PC-3 (cell line): ENCODE results near the gene RBM7. TPM values are rescaled to one million over a fixed set of nuclear protein-coding genes. Genes with fewer than 3 reads are reported as not detected.

Source experiments
- ATAC-seq: fragments of 200-7000 bp; cut with Tn5 transposase; 2 replicates; pipeline ENCODE4 v1.9.1; 2020; ENCODE audit warnings: mild to moderate bottlenecking, moderate library complexity
- BruUV-seq: library from RNA; stranded (reverse); fragments of 400-500 nt; replicated peaks from 2 replicates; lab custom pipeline; 2021; lab: Mats Ljungman, UMichigan
- CTCF ChIA-PET: fragments of 300-600 bp; sonication (Branson Sonifier 250); formaldehyde crosslinking; loops from one replicate; lab custom pipeline; 2022; ENCODE audit warnings: antibody characterized with exemption; lab: Charles Lee
- POLR2A ChIA-PET: fragments of 300-600 bp; sonication (Branson Sonifier 250); formaldehyde crosslinking; loops from one replicate; lab custom pipeline; 2022; ENCODE audit warnings: antibody characterized with exemption; ENCODE audit not compliant: unreplicated experiment; lab: Charles Lee
- DNase-seq: peaks from one replicate; pipeline ENCODE4 v3.0.0-alpha.2; 2015
- H2AFZ ChIP-seq: fragments of 300-600 bp; sonication (generic); 2 replicates; pipeline ENCODE4 v1.6.0; 2016; ENCODE audit warnings: antibody characterized with exemption, low read length
- H3F3A ChIP-seq: fragments of 300-600 bp; sonication (generic); one replicate; pipeline ENCODE4 v1.6.0; 2017; ENCODE audit warnings: antibody characterized with exemption, low read length, control low read depth, mild to moderate bottlenecking; ENCODE audit not compliant: unreplicated experiment
- H3K27ac ChIP-seq: fragments of 300-600 bp; sonication (generic); 2 replicates; pipeline ENCODE4 v1.5.1; 2016; ENCODE audit warnings: mild to moderate bottlenecking, low read length
- H3K27me3 ChIP-seq: fragments of 300-600 bp; sonication (generic); 2 replicates; pipeline ENCODE4 v1.6.1; 2016; ENCODE audit warnings: low read length, mixed read lengths
- H3K36me3 ChIP-seq: fragments of 300-600 bp; sonication (generic); 2 replicates; pipeline ENCODE4 v1.6.1; 2016; ENCODE audit warnings: low read depth, mixed run types, low read length, mixed read lengths
- H3K4me1 ChIP-seq: fragments of 300-600 bp; sonication (generic); 2 replicates; pipeline ENCODE4 v1.5.1; 2016; ENCODE audit warnings: low read length; ENCODE audit not compliant: insufficient read depth
- H3K4me2 ChIP-seq: fragments of 300-600 bp; sonication (generic); 2 replicates; pipeline ENCODE4 v1.6.0; 2016; ENCODE audit warnings: low read length
- H3K4me3 ChIP-seq: fragments of 300-600 bp; sonication (generic); 2 replicates; pipeline ENCODE4 v1.5.1; 2016; ENCODE audit warnings: mild to moderate bottlenecking, low read length, mixed read lengths
- H3K79me2 ChIP-seq: fragments of 300-600 bp; sonication (generic); 2 replicates; pipeline ENCODE4 v1.6.1; 2017; ENCODE audit warnings: low read length, mixed read lengths
- H3K9ac ChIP-seq: fragments of 300-600 bp; sonication (generic); 2 replicates; pipeline ENCODE4 v1.6.0; 2016; ENCODE audit warnings: mild to moderate bottlenecking, low read length
- H3K9me2 ChIP-seq: fragments of 300-600 bp; sonication (generic); replicated peaks from 2 replicates; pipeline ENCODE4 v1.6.1; 2016; ENCODE audit warnings: mixed run types, low read length, mixed read lengths
- H3K9me3 ChIP-seq: fragments of 300-600 bp; sonication (generic); 2 replicates; pipeline ENCODE4 v1.6.1; 2016; ENCODE audit warnings: low read length, mixed read lengths
- H4K20me1 ChIP-seq: fragments of 300-600 bp; sonication (generic); 2 replicates; pipeline ENCODE4 v1.6.1; 2016; ENCODE audit warnings: low read length, mixed read lengths
- CTCF ChIP-seq: fragments of 300-600 bp; sonication (generic); conservative IDR thresholded peaks from 2 replicates; pipeline ENCODE4 v1.5.1; 2017; ENCODE audit warnings: antibody characterized with exemption, low read depth, mild to moderate bottlenecking, low read length
- EZH2 ChIP-seq: fragments of 300-600 bp; sonication (generic); IDR thresholded peaks from one replicate; pipeline ENCODE4 v1.6.1; 2017; ENCODE audit warnings: antibody characterized with exemption, mild to moderate bottlenecking, low read length; ENCODE audit not compliant: unreplicated experiment
- EZH2phosphoT487 ChIP-seq: fragments of 300-600 bp; sonication (generic); IDR thresholded peaks from 2 replicates; pipeline ENCODE4 v1.6.1; 2018; ENCODE audit warnings: mild to moderate bottlenecking, antibody characterized with exemption, low read length, borderline replicate concordance
- intact Hi-C: fragments of 100-400 bp; cut with micrococcal nuclease; formaldehyde crosslinking; loops from 2 replicates; pipeline ENCODE4 v1.9.0; 2023
- total RNA-seq: library from RNA; depleted of rRNA; stranded (reverse); fragments of >200 nt; gene quantifications from 2 replicates; pipeline ENCODE4 v1.2.3, GENCODE V29; 2014

Gene RBM7
- total RNA-seq, 1 experiment from 2014 or later: 30.1 TPM

GRCh38 chr11:114396916-114397315 lies 3.5 kb upstream of the RBM7 start:
- CTCF ChIA-PET: no interaction called here
- no TSS peak for BruUV-seq
- Histone ChIP-seq H2AFZ (no peak overlapping the region), H3K27ac (no peak overlapping the region), H3K9me2 (no peaks in the 10 kb centered on the region), H3K9ac (no peak overlapping the region), H3K4me1 (peaks cover 38% of the 10 kb centered on the region), H3K36me3 (no peaks in the 10 kb centered on the region), H3K27me3 (no peaks in the 10 kb centered on the region), H3K4me2 (no peak overlapping the region), H4K20me1 (no peaks in the 10 kb centered on the region), H3K4me3 (no peak overlapping the region), H3K79me2 (peaks cover 35% of the 10 kb centered on the region), H3F3A (no peaks in the 10 kb centered on the region), H3K9me3 (no peaks in the 10 kb centered on the region)
- no peak for TF ChIP-seq EZH2phosphoT487
- TF ChIP-seq EZH2: no peak
- no peak for TF ChIP-seq CTCF
- POLR2A ChIA-PET: no interaction called here
- intact Hi-C loops: no loop called here
- ATAC-seq (no peak), DNase-seq (no peak)

- H3K9ac ChIP-seq: no peak overlapping the region
- intact Hi-C loops: no loop called here
- peak overlapping the region; percentile 92 for H3K27ac ChIP-seq
- ATAC-seq: no peak; the same call in 1 of the 2 replicates
- CTCF ChIA-PET: no interaction called here
- POLR2A ChIA-PET: no interaction called here
- H3K4me2 ChIP-seq: peak overlapping the region; percentile 80
- H3F3A ChIP-seq: no peaks in the 10 kb centered on the region
- no peaks in the 10 kb centered on the region for H3K36me3 ChIP-seq
- peaks cover 40% of the 10 kb centered on the region for H3K4me1 ChIP-seq
- peak; percentile 63 for DNase-seq
- H3K9me3 ChIP-seq: no peaks in the 10 kb centered on the region
- H4K20me1 ChIP-seq: no peaks in the 10 kb centered on the region
- no peak for TF ChIP-seq CTCF
- no peak for TF ChIP-seq EZH2phosphoT487
- TF ChIP-seq EZH2: no peak
- peaks cover 40% of the 10 kb centered on the region for H3K79me2 ChIP-seq
- H3K9me2 ChIP-seq: no peaks in the 10 kb centered on the region
- H2AFZ ChIP-seq: no peak overlapping the region
- peak overlapping the region; percentile 94; the same call in 1 of the 2 replicates for H3K4me3 ChIP-seq
- BruUV-seq: no TSS peak
- no peaks in the 10 kb centered on the region for H3K27me3 ChIP-seq
Observed at GRCh38 chr11:114397349-114397982, 3.0 kb upstream of the RBM7 start.

- no TSS peak for BruUV-seq
- H4K20me1 ChIP-seq: 0 out of 2 replicates have a peak, but pooled peaks cover 7% of the 10 kb centered on the region
- POLR2A ChIA-PET: no interaction called here
- intact Hi-C loops: loop anchor here (2.0 kb wide), 2 partner anchors 110 to 118 kb away; no protein-coding TSS in a partner anchor
- H3K9ac ChIP-seq: peak overlapping the region; percentile 98
- peak; percentile 62 for DNase-seq
- H3K4me2 ChIP-seq: peak overlapping the region; percentile 80
- peaks cover 8% of the 10 kb centered on the region; the same call in 1 of the 2 replicates for H3K36me3 ChIP-seq
- H3K27me3 ChIP-seq: no peaks in the 10 kb centered on the region
- CTCF ChIA-PET: interaction anchor here (0.5 to 0.6 kb wide), 2 partner anchors 17 to 50 kb away, joined by 4 to 11 read pairs; no protein-coding TSS in a partner anchor
- ATAC-seq: peak; percentile 0; the same call in 1 of the 2 replicates
- H3K9me2 ChIP-seq: no peaks in the 10 kb centered on the region
- H3K79me2 ChIP-seq: peaks cover 50% of the 10 kb centered on the region
- H2AFZ ChIP-seq: no peak overlapping the region
- H3K4me3 ChIP-seq: peak overlapping the region; percentile 94
- no peaks in the 10 kb centered on the region for H3F3A ChIP-seq
- peak overlapping the region; percentile 92 for H3K27ac ChIP-seq
- TF ChIP-seq EZH2phosphoT487 (no peak), EZH2 (no peak), CTCF (no peak)
- H3K4me1 ChIP-seq: peaks cover 40% of the 10 kb centered on the region
- H3K9me3 ChIP-seq: no peaks in the 10 kb centered on the region
Observed at GRCh38 chr11:114398303-114398920, 2.1 kb upstream of the RBM7 start.
